ENCODE results near the gene SMIM14. TPM values are rescaled to one million over a fixed set of nuclear protein-coding genes. Genes with fewer than 3 reads are reported as not detected.
"Not testable (repeated sequence)": the region's sequence is repeated elsewhere in the genome, so short reads cannot be mapped to it uniquely, and the experiment has no call there.

The SMIM14 gene
- total RNA-seq, 2 donors from 2014 or later: 1.3 to 4.7 TPM

- H3K27ac Mint-ChIP-seq: no peak overlapping the region
- H3K9me3 Mint-ChIP-seq: no peaks in the 10 kb centered on the region
- DNase-seq (ENCODE audit: low spot score in 2 of 2) (no peak), ATAC-seq (no peak)
- H3K36me3 Mint-ChIP-seq: peaks cover 4 to 6% of the 10 kb centered on the region in 2 donors
These were observed 133.1 kb downstream of the SMIM14 start for GRCh38 chr4:39505581-39505980.

GRCh38 chr4:39504538-39504937 is 134.1 kb downstream of the SMIM14 start:
- ATAC-seq (no peak), DNase-seq (ENCODE audit: low spot score in 2 of 2) (no peak)
- Mint-ChIP-seq H3K9me3 (no peaks in the 10 kb centered on the region), H3K27ac (no peak overlapping the region), H3K36me3 (peaks cover 4 to 6% of the 10 kb centered on the region in 2 donors)

- not testable (repeated sequence) for H3K36me3 Mint-ChIP-seq; ATAC-seq; DNase-seq (ENCODE audit: low spot score in 2 of 2); H3K9me3 Mint-ChIP-seq; H3K27ac Mint-ChIP-seq
These were observed 136.0 kb downstream of the SMIM14 start for GRCh38 chr4:39502664-39503035.

GRCh38 chr4:39502019-39502663 is 136.5 kb downstream of the SMIM14 start:
- Mint-ChIP-seq H3K9me3 (no peaks in the 10 kb centered on the region), H3K36me3 (peaks cover 0 to 6% of the 10 kb centered on the region in 2 donors), H3K27ac (no peak overlapping the region)
- no peak for ATAC-seq
- DNase-seq (ENCODE audit: low spot score in 2 of 2): no peak

GRCh38 chr4:39498727-39499020 is 140.0 kb downstream of the SMIM14 start:
- no peaks in the 10 kb centered on the region for H3K9me3 Mint-ChIP-seq
- DNase-seq (ENCODE audit: low spot score in 2 of 2): no peak
- H3K36me3 Mint-ChIP-seq: no peaks in the 10 kb centered on the region
- no peak for ATAC-seq
- H3K27ac Mint-ChIP-seq: no peak overlapping the region

GRCh38 chr4:39497909-39498726 is 140.5 kb downstream of the SMIM14 start:
- no peaks in the 10 kb centered on the region for H3K9me3 Mint-ChIP-seq
- H3K27ac Mint-ChIP-seq: no peak overlapping the region
- no peak for ATAC-seq
- no peaks in the 10 kb centered on the region for H3K36me3 Mint-ChIP-seq
- no peak for DNase-seq (ENCODE audit: low spot score in 2 of 2)

Other genes starting within 250 kb of the SMIM14 start
- gene KLB, start 231.9 kb downstream of the SMIM14 start, total RNA-seq: not detected
- 1,000 to 10,000 TPM; 1,913 to 2,275 TPM for gene RPL9, start 179.9 kb downstream of the SMIM14 start, total RNA-seq
- 10 to 100 TPM; 23.2 to 40.2 TPM for gene LIAS, start 179.8 kb downstream of the SMIM14 start, total RNA-seq
- 10 to 100 TPM; 26.0 to 26.6 TPM for gene UGDH, start 111.4 kb downstream of the SMIM14 start, total RNA-seq
- gene UBE2K, start 59.3 kb upstream of the SMIM14 start, total RNA-seq: 10 to 100 TPM; 70.8 to 78.8 TPM